Activated CD8-positive, alpha-beta T cell treated with anti-CD3 and anti-CD28 coated beads, Interleukin-2, amount 10 ng/mL, durations not matched to agents 7 days and 5 days (primary cell): ENCODE measurements around the gene MAPKAPK2. TPM values are rescaled to one million over a fixed set of nuclear protein-coding genes. Genes with fewer than 3 reads are reported as not detected.

ENCODE experiments used
- ATAC-seq: fragments of 150-1000 bp; cut with Tn5 transposase; one replicate; pipeline ENCODE4 v1.10.0; 2021; ENCODE audit warnings: moderate library complexity
- CTCF ChIA-PET: fragments of 350-600 bp; sonication (Branson Sonifier 250); formaldehyde crosslinking; loops from one replicate; lab custom pipeline; 2021; ENCODE audit warnings: antibody characterized with exemption; lab: Charles Lee
- POLR2A ChIA-PET: fragments of 350-600 bp; sonication (Branson Sonifier 250); formaldehyde crosslinking; loops from one replicate; lab custom pipeline; 2021; ENCODE audit warnings: antibody characterized with exemption; lab: Charles Lee
- DNase-seq: peaks from one replicate; pipeline ENCODE4 v3.0.0-alpha.2; 2020
- H3K27ac Mint-ChIP-seq: one replicate; pipeline ENCODE4 v1.8.0; 2021; ENCODE audit warnings: mild to moderate bottlenecking, mixed read lengths
- H3K27me3 Mint-ChIP-seq: one replicate; pipeline ENCODE4 v1.8.0; 2021; ENCODE audit warnings: low read depth, mixed read lengths
- H3K36me3 Mint-ChIP-seq: one replicate; pipeline ENCODE4 v1.8.0; 2021; ENCODE audit warnings: low read depth, mixed read lengths
- H3K4me1 Mint-ChIP-seq: one replicate; pipeline ENCODE4 v1.8.0; 2021; ENCODE audit warnings: low read depth, mixed read lengths
- H3K4me3 Mint-ChIP-seq: one replicate; pipeline ENCODE4 v1.8.0; 2021; ENCODE audit warnings: mild to moderate bottlenecking, mixed read lengths
- H3K9me3 Mint-ChIP-seq: one replicate; pipeline ENCODE4 v1.8.0; 2022; ENCODE audit warnings: mixed read lengths; ENCODE audit not compliant: insufficient read depth
- total RNA-seq, 2 experiments: library from RNA; stranded (reverse); gene quantifications; one replicate each; pipeline ENCODE4 v1.2.3, GENCODE V29; 2021

MAPKAPK2 gene
- total RNA-seq, 2 experiments from 2014 or later: 59.0 to 61.3 TPM

- Mint-ChIP-seq H3K27me3 (no peaks in the 10 kb centered on the region), H3K4me3 (no peak overlapping the region), H3K4me1 (no peaks in the 10 kb centered on the region), H3K9me3 (no peaks in the 10 kb centered on the region), H3K27ac (no peak overlapping the region), H3K36me3 (peaks cover 8% of the 10 kb centered on the region)
- no peak for ATAC-seq
- CTCF ChIA-PET: interaction anchor here (5.7 to 7.5 kb wide), 3 partner anchors 9 to 17 kb away, joined by 58 to 90 read pairs (median 64); partner anchors contain the start of gene DYRK3
- POLR2A ChIA-PET: no interaction called here
- no peak for DNase-seq
These were observed 33.7 kb upstream of the MAPKAPK2 start for GRCh38 chr1:206651014-206651413.

DNA sequence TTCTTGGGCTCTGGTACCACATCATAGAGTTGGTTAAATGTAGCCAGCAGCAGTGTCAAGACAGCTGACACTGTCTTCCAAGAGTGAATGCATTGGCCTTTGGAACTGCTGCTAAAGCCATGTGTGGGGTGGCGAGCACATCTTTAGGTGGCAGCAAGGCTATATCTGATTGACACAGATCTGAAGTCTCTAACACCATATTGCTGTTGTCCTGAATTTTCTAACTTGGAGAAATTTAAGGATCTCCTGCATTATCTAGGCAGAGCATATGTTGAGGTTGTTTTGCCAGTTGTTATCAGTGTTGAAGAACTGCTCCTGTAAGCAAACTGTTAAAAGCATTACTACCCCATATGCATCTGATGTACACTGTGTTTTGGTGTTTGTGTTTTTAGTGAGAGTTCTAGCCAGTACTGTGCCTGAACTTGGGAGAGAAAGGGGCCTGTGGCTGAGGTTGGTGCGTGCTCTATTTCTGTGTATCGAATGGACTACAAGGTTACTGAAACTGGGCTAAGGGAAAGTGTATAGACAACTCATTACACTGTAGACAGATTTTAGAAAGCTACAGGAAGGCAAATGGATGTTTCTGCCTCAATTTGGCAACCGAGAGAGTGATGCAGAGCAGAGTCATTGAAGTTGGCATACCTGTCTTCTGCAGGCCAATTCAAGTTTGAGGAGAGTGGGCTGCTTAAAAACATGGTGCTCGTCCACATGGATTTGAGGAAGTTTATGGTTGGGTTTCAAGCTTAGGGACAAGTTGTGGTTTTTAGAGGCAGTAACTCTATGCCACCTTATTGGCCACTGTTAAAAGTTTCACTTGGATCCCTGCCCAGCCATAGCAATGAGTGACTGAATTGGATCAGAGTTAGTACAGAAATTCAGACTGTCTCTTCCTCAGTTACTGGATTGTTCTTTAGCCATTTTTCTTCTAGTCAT, 32.5 kb upstream of the MAPKAPK2 start:
- no peak for DNase-seq
- H3K27ac Mint-ChIP-seq: no peak overlapping the region
- no peak for ATAC-seq
- no peak overlapping the region for H3K4me3 Mint-ChIP-seq
- no peaks in the 10 kb centered on the region for H3K4me1 Mint-ChIP-seq
- ChIA-PET CTCF (interaction anchor here (7.5 kb wide), 2 partner anchors 13 to 18 kb away, joined by 58 to 90 read pairs; partner anchors contain the start of gene DYRK3), POLR2A (no interaction called here)
- no peaks in the 10 kb centered on the region for H3K9me3 Mint-ChIP-seq
- H3K36me3 Mint-ChIP-seq: peaks cover 4% of the 10 kb centered on the region
- peaks cover 6% of the 10 kb centered on the region for H3K27me3 Mint-ChIP-seq

GRCh38 chr1:206653715-206654459, 30.8 kb upstream of the MAPKAPK2 start:
- CTCF ChIA-PET: interaction anchor here (1.2 to 21.7 kb wide), 4 partner anchors 11 to 328 kb away, joined by 3 to 647 read pairs (median 46); partner anchors contain the start of gene DYRK3
- no peak overlapping the region for H3K27ac Mint-ChIP-seq
- DNase-seq: no peak
- H3K27me3 Mint-ChIP-seq: peaks cover 19% of the 10 kb centered on the region
- no peak overlapping the region for H3K4me3 Mint-ChIP-seq
- POLR2A ChIA-PET: no interaction called here
- no peak for ATAC-seq
- no peaks in the 10 kb centered on the region for H3K36me3 Mint-ChIP-seq
- H3K9me3 Mint-ChIP-seq: no peaks in the 10 kb centered on the region
- peaks cover 13% of the 10 kb centered on the region for H3K4me1 Mint-ChIP-seq

DNA sequence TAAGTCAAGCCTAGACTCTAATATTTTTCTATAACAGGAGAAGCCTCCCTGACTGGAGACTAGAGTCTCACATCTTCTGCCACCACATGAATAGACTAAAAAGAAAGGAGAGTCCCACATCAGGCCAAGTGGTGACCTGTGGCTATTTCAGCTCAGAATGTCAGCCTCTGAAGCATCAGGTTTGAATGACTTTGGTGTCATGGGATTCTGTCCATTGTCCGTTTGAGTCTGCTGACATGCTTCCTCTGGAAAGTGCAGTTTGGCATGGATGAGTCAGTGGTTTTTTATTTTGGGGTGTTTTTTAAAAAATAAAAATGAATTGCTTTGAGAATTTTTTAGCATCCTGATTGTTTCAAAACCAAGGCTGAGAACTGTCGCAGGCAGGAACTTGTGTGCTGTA, 29.9 kb upstream of the MAPKAPK2 start:
- CTCF ChIA-PET: interaction anchor here (1.0 to 21.7 kb wide), 6 partner anchors 9 to 154 kb away, joined by 3 to 647 read pairs (median 3); partner anchors contain the start of gene DYRK3
- no peak overlapping the region for H3K27ac Mint-ChIP-seq
- POLR2A ChIA-PET: no interaction called here

DNA sequence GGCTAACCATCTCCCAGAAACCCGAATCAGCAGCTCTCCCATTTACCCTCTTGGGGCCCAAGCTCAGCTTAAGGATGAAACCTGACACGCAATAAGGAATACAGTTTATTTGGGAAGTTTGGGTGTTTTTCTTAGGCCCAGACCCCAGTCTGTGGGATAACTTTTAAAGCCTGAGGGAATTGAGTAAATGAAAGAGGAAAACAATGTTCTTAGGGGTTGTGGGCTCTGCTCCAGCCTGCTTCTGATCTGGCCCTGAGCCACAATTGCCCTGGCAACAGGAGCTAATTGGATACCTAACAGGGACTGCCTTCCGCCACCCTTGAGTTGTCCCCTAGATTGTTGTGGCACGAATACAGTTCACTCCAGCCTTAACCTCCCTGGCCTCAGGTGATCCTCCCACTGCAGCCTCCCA, 29.2 kb upstream of the MAPKAPK2 start:
- POLR2A ChIA-PET: no interaction called here
- H3K36me3 Mint-ChIP-seq: no peaks in the 10 kb centered on the region

More for the DNA sequence above, 29.9 kb upstream of the MAPKAPK2 start:
- Mint-ChIP-seq H3K27me3 (peaks cover 19% of the 10 kb centered on the region), H3K4me3 (no peak overlapping the region), H3K4me1 (peaks cover 13% of the 10 kb centered on the region), H3K36me3 (no peaks in the 10 kb centered on the region), H3K9me3 (no peaks in the 10 kb centered on the region)
- DNase-seq (no peak), ATAC-seq (no peak)

GRCh38 chr1:206656936-206657335, 27.8 kb upstream of the MAPKAPK2 start:
- DNase-seq (no peak), ATAC-seq (no peak)
- ChIA-PET CTCF (interaction anchor here (1.2 to 21.7 kb wide), 9 partner anchors 7 to 326 kb away, joined by 3 to 647 read pairs (median 25); partner anchors contain the start of genes DYRK3 and EIF2D), POLR2A (no interaction called here)
- Mint-ChIP-seq H3K9me3 (no peaks in the 10 kb centered on the region), H3K4me3 (no peak overlapping the region), H3K27ac (no peak overlapping the region), H3K4me1 (peaks cover 13% of the 10 kb centered on the region), H3K27me3 (peaks cover 23% of the 10 kb centered on the region), H3K36me3 (no peaks in the 10 kb centered on the region)

More for the DNA sequence above, 29.2 kb upstream of the MAPKAPK2 start:
- Mint-ChIP-seq H3K27ac (no peak overlapping the region), H3K9me3 (no peaks in the 10 kb centered on the region), H3K27me3 (peaks cover 19% of the 10 kb centered on the region), H3K4me3 (no peak overlapping the region), H3K4me1 (peaks cover 13% of the 10 kb centered on the region)
- ATAC-seq (no peak), DNase-seq (no peak)
- CTCF ChIA-PET: interaction anchor here (1.0 to 21.7 kb wide), 7 partner anchors 8 to 349 kb away, joined by 3 to 647 read pairs (median 3); partner anchors contain the start of genes DYRK3 and EIF2D

GRCh38 chr1:206657751-206658150, 27.0 kb upstream of the MAPKAPK2 start:
- H3K9me3 Mint-ChIP-seq: no peaks in the 10 kb centered on the region
- peaks cover 27% of the 10 kb centered on the region for H3K27me3 Mint-ChIP-seq
- no peak for ATAC-seq
- POLR2A ChIA-PET: interaction anchor here (1.3 kb wide), 1 partner anchor 23 kb away, joined by 5 read pairs; the partner anchor contains the start of gene DYRK3
- H3K4me1 Mint-ChIP-seq: peaks cover 16% of the 10 kb centered on the region
- DNase-seq: no peak
- CTCF ChIA-PET: interaction anchor here (0.6 to 21.7 kb wide), 45 partner anchors 9 to 392 kb away, joined by 3 to 647 read pairs (median 4); partner anchors contain the start of genes DYRK3, EIF2D, FCAMR and FCMR
- no peaks in the 10 kb centered on the region for H3K36me3 Mint-ChIP-seq
- no peak overlapping the region for H3K27ac Mint-ChIP-seq
- no peak overlapping the region for H3K4me3 Mint-ChIP-seq

- H3K4me3 Mint-ChIP-seq: no peak overlapping the region
- H3K27ac Mint-ChIP-seq: no peak overlapping the region
- H3K9me3 Mint-ChIP-seq: no peaks in the 10 kb centered on the region
- H3K36me3 Mint-ChIP-seq: no peaks in the 10 kb centered on the region
- peak; percentile 84 for ATAC-seq
- peaks cover 34% of the 10 kb centered on the region for H3K27me3 Mint-ChIP-seq
- DNase-seq: peak; percentile 71
- ChIA-PET CTCF (interaction anchor here (0.6 to 21.7 kb wide), 51 partner anchors 10 to 392 kb away, joined by 3 to 647 read pairs (median 3); partner anchors contain the start of genes DYRK3, EIF2D, FCAMR and FCMR), POLR2A (interaction anchor here (1.3 kb wide), 1 partner anchor 23 kb away, joined by 5 read pairs; the partner anchor contains the start of gene DYRK3)
- peaks cover 21% of the 10 kb centered on the region for H3K4me1 Mint-ChIP-seq
These were observed 26.3 kb upstream of the MAPKAPK2 start for GRCh38 chr1:206658264-206658980.

- no peak for DNase-seq
- ChIA-PET POLR2A (no interaction called here), CTCF (interaction anchor here (0.9 to 21.7 kb wide), 30 partner anchors 10 to 391 kb away, joined by 3 to 647 read pairs (median 4); partner anchors contain the start of genes DYRK3, EIF2D and FCAMR)
- Mint-ChIP-seq H3K4me3 (no peak overlapping the region), H3K4me1 (peaks cover 24% of the 10 kb centered on the region), H3K36me3 (no peaks in the 10 kb centered on the region), H3K9me3 (no peaks in the 10 kb centered on the region), H3K27me3 (peaks cover 37% of the 10 kb centered on the region), H3K27ac (no peak overlapping the region)
- no peak for ATAC-seq
These were observed 25.8 kb upstream of the MAPKAPK2 start for GRCh38 chr1:206658981-206659273.

DNA sequence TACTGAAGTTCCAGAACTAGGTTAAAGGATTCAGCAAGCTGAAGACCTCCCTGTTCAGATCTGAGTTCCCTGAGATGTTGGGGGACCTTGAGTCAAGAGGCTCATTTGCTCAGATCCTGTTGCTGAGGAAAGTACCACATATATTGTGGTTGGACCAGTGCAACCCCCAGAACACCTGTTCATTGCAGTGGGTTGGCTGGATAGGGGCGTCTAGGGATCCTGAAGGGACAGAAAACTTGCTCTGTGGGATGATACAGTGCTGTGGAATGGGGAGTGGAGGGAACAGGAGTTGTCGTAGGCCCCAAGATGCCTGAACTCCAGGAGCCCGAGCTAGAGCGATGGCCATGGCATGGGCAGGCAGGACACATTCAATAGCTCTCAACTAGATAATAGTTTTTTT, 24.6 kb upstream of the MAPKAPK2 start:
- Mint-ChIP-seq H3K4me3 (no peak overlapping the region), H3K9me3 (no peaks in the 10 kb centered on the region), H3K4me1 (peaks cover 26% of the 10 kb centered on the region), H3K36me3 (no peaks in the 10 kb centered on the region), H3K27me3 (peaks cover 43% of the 10 kb centered on the region), H3K27ac (no peak overlapping the region)
- ChIA-PET CTCF (interaction anchor here (1.2 to 21.7 kb wide), 11 partner anchors 8 to 322 kb away, joined by 3 to 647 read pairs (median 17); partner anchors contain the start of genes DYRK3 and EIF2D), POLR2A (no interaction called here)
- ATAC-seq (no peak), DNase-seq (no peak)
